Duodenal mucosa (tissue), 2 donors: ENCODE measurements around the gene GK.

Experiments
- H3K27ac ChIP-seq: one replicate; pipeline ENCODE4 v1.7.0; 2013; ENCODE audit warnings: low read depth, low read length
- H3K27me3 ChIP-seq, 2 donors: one replicate each; pipeline ENCODE4 v1.7.0; 2013; ENCODE audit warnings: low read length in 2 of 2, control low read depth in 1 of 2; ENCODE audit not compliant: insufficient read depth in 2 of 2, control insufficient read depth in 1 of 2
- H3K36me3 ChIP-seq, 2 donors: one replicate each; pipeline ENCODE4 v1.7.0; 2013; ENCODE audit warnings: low read length in 2 of 2, control low read depth in 1 of 2; ENCODE audit not compliant: insufficient read depth in 2 of 2, control insufficient read depth in 1 of 2
- H3K4me1 ChIP-seq, 2 donors: one replicate each; pipeline ENCODE4 v1.7.0; 2013; ENCODE audit warnings: low read length in 2 of 2, control low read depth in 1 of 2; ENCODE audit not compliant: insufficient read depth in 2 of 2, control insufficient read depth in 1 of 2
- H3K4me3 ChIP-seq, 2 donors: one replicate each; pipeline ENCODE4 v1.7.0; 2013; ENCODE audit warnings: low read length in 2 of 2, low read depth in 1 of 2
- H3K9ac ChIP-seq, 2 donors: one replicate each; pipeline ENCODE4 v1.7.0; 2013; ENCODE audit warnings: low read length in 2 of 2, low read depth in 1 of 2
- H3K9me3 ChIP-seq, 2 donors: one replicate each; pipeline ENCODE4 v1.7.0; 2013; ENCODE audit warnings: low read length in 2 of 2, control low read depth in 1 of 2; ENCODE audit not compliant: control insufficient read depth in 1 of 2

GK gene

GRCh38 chrX:30690330-30690729 is 37.1 kb downstream of the GK start:
- H3K4me1 ChIP-seq, result no peaks in the 10 kb centered on the region
- H3K27me3 ChIP-seq, result no peaks in the 10 kb centered on the region
- H3K9ac ChIP-seq, result no peak overlapping the region
- H3K27ac ChIP-seq, result no peak overlapping the region
- no peak overlapping the region for H3K4me3 ChIP-seq
- H3K9me3 ChIP-seq, result no peaks in the 10 kb centered on the region
- H3K36me3 ChIP-seq, result peaks cover 0 to 3% of the 10 kb centered on the region in 2 donors

GRCh38 chrX:30693999-30694650 is 40.9 kb downstream of the GK start:
- H3K36me3 ChIP-seq, result peaks cover 0 to 3% of the 10 kb centered on the region in 2 donors
- H3K27me3 ChIP-seq, result no peaks in the 10 kb centered on the region
- no peak overlapping the region for H3K9ac ChIP-seq
- H3K4me3 ChIP-seq, result no peak overlapping the region
- H3K27ac ChIP-seq, result no peak overlapping the region
- H3K4me1 ChIP-seq, result no peaks in the 10 kb centered on the region
- no peaks in the 10 kb centered on the region for H3K9me3 ChIP-seq

GRCh38 chrX:30702736-30703135 is 49.5 kb downstream of the GK start:
- no peaks in the 10 kb centered on the region for H3K4me1 ChIP-seq
- no peak overlapping the region for H3K27ac ChIP-seq
- H3K9ac ChIP-seq, result no peak overlapping the region
- no peaks in the 10 kb centered on the region for H3K9me3 ChIP-seq
- H3K36me3 ChIP-seq, result no peaks in the 10 kb centered on the region
- no peaks in the 10 kb centered on the region for H3K27me3 ChIP-seq
- no peak overlapping the region for H3K4me3 ChIP-seq

- Histone ChIP-seq H3K36me3 (peaks cover 0 to 3% of the 10 kb centered on the region in 2 donors), H3K27ac (no peak overlapping the region)
These were observed 53.1 kb downstream of the GK start for GRCh38 chrX:30706216-30706775.

GRCh38 chrX:30712214-30712613 is 59.0 kb downstream of the GK start:
- peaks cover 3 to 8% of the 10 kb centered on the region in 2 donors for H3K36me3 ChIP-seq
- H3K4me3 ChIP-seq, result no peak overlapping the region
- H3K9me3 ChIP-seq, result no peaks in the 10 kb centered on the region
- no peaks in the 10 kb centered on the region for H3K27me3 ChIP-seq
- no peak overlapping the region for H3K9ac ChIP-seq
- H3K27ac ChIP-seq, result no peak overlapping the region
- peaks cover 0 to 5% of the 10 kb centered on the region in 2 donors for H3K4me1 ChIP-seq

More at GRCh38 chrX:30706216-30706775, 53.1 kb downstream of the GK start:
- no peaks in the 10 kb centered on the region for H3K9me3 ChIP-seq
- no peak overlapping the region for H3K9ac ChIP-seq
- H3K4me3 ChIP-seq, result no peak overlapping the region
- no peaks in the 10 kb centered on the region for H3K27me3 ChIP-seq
- no peaks in the 10 kb centered on the region for H3K4me1 ChIP-seq

GRCh38 chrX:30713061-30713525 is 59.9 kb downstream of the GK start:
- Histone ChIP-seq H3K4me1 (peaks cover 0 to 5% of the 10 kb centered on the region in 2 donors), H3K27me3 (no peaks in the 10 kb centered on the region), H3K36me3 (peaks cover 3 to 8% of the 10 kb centered on the region in 2 donors), H3K4me3 (no peak overlapping the region), H3K9me3 (no peaks in the 10 kb centered on the region), H3K27ac (no peak overlapping the region), H3K9ac (no peak overlapping the region)

- Histone ChIP-seq H3K9ac (no peak overlapping the region), H3K27ac (no peak overlapping the region), H3K9me3 (no peaks in the 10 kb centered on the region), H3K4me3 (no peak overlapping the region), H3K27me3 (no peaks in the 10 kb centered on the region), H3K36me3 (peaks cover 3 to 7% of the 10 kb centered on the region in 2 donors), H3K4me1 (peaks cover 0 to 5% of the 10 kb centered on the region in 2 donors)
These were observed 60.9 kb downstream of the GK start for GRCh38 chrX:30714138-30714537.

- Histone ChIP-seq H3K9ac (no peak overlapping the region), H3K27me3 (no peaks in the 10 kb centered on the region), H3K27ac (no peak overlapping the region), H3K36me3 (peaks cover 3 to 11% of the 10 kb centered on the region in 2 donors), H3K4me1 (peaks cover 0 to 5% of the 10 kb centered on the region in 2 donors), H3K4me3 (no peak overlapping the region), H3K9me3 (no peaks in the 10 kb centered on the region)
These were observed 62.8 kb downstream of the GK start for GRCh38 chrX:30715976-30716375.

- no peaks in the 10 kb centered on the region for H3K4me1 ChIP-seq
- H3K27me3 ChIP-seq, result no peaks in the 10 kb centered on the region
- no peak overlapping the region for H3K4me3 ChIP-seq
- H3K9me3 ChIP-seq, result no peaks in the 10 kb centered on the region
- no peaks in the 10 kb centered on the region for H3K36me3 ChIP-seq
- H3K27ac ChIP-seq, result no peak overlapping the region
- no peak overlapping the region for H3K9ac ChIP-seq
These were observed 80.8 kb downstream of the GK start for GRCh38 chrX:30733852-30734660.

- Histone ChIP-seq H3K4me3 (no peak overlapping the region), H3K27me3 (no peaks in the 10 kb centered on the region), H3K9ac (no peak overlapping the region), H3K36me3 (no peaks in the 10 kb centered on the region), H3K9me3 (no peaks in the 10 kb centered on the region), H3K27ac (no peak overlapping the region), H3K4me1 (no peaks in the 10 kb centered on the region)
These were observed 81.6 kb downstream of the GK start for GRCh38 chrX:30734782-30735181.
